MM.1S (cell line): ENCODE measurements around the gene SDK1.

Experiments used
- EZH2 ChIP-seq: fragments of 300-600 bp; sonication (generic); optimal IDR thresholded peaks from 2 replicates; pipeline ENCODE3; 2017; ENCODE audit warnings: low read depth, mild to moderate bottlenecking, antibody characterized with exemption, low read length, mixed read lengths
- EZH2phosphoT487 ChIP-seq: fragments of 300-600 bp; sonication (generic); IDR thresholded peaks from 2 replicates; pipeline ENCODE4 v1.6.1; 2018; ENCODE audit warnings: antibody characterized with exemption, low read length
- TF ChIP-seq, protein P1 (sequence below): fragments of 300-600 bp; sonication (generic); IDR thresholded peaks from 2 replicates; pipeline ENCODE4 v1.5.1; 2016; ENCODE audit warnings: antibody characterized with exemption, low read length, mixed read lengths

DNA sequence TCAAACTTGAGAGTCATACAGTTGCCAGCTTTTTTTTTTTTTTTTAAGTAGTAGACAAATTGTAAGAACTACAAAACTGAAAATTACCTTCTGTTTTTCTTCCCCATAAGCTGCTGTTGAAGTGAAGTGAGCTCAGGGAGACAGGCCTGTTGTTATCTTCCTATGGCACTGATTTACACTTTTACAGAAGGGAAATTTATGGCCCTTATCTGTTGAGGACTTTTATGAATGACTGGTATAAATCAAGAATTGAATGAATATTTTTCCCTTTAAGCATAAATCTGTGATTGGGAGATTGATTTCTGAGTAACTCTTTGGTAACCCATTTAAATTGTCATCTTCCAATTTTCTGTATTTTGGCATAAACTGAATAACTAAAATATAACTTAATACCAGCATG lies 124.0 kb downstream of the SDK1 start:
- TF ChIP-seq, protein P1, sequence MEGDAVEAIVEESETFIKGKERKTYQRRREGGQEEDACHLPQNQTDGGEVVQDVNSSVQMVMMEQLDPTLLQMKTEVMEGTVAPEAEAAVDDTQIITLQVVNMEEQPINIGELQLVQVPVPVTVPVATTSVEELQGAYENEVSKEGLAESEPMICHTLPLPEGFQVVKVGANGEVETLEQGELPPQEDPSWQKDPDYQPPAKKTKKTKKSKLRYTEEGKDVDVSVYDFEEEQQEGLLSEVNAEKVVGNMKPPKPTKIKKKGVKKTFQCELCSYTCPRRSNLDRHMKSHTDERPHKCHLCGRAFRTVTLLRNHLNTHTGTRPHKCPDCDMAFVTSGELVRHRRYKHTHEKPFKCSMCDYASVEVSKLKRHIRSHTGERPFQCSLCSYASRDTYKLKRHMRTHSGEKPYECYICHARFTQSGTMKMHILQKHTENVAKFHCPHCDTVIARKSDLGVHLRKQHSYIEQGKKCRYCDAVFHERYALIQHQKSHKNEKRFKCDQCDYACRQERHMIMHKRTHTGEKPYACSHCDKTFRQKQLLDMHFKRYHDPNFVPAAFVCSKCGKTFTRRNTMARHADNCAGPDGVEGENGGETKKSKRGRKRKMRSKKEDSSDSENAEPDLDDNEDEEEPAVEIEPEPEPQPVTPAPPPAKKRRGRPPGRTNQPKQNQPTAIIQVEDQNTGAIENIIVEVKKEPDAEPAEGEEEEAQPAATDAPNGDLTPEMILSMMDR = no peak
- no peak for TF ChIP-seq EZH2phosphoT487
- no peak for TF ChIP-seq EZH2
